HG03521 (cell line): ENCODE measurements around the gene FDXACB1.

Experiments
- ATAC-seq: cut with Tn5 transposase; IDR thresholded peaks from one replicate; pipeline ENCODE4 v1.9.1; 2021; ENCODE audit warnings: mild to moderate bottlenecking, moderate library complexity; ENCODE audit not compliant: unreplicated experiment

Gene FDXACB1

DNA sequence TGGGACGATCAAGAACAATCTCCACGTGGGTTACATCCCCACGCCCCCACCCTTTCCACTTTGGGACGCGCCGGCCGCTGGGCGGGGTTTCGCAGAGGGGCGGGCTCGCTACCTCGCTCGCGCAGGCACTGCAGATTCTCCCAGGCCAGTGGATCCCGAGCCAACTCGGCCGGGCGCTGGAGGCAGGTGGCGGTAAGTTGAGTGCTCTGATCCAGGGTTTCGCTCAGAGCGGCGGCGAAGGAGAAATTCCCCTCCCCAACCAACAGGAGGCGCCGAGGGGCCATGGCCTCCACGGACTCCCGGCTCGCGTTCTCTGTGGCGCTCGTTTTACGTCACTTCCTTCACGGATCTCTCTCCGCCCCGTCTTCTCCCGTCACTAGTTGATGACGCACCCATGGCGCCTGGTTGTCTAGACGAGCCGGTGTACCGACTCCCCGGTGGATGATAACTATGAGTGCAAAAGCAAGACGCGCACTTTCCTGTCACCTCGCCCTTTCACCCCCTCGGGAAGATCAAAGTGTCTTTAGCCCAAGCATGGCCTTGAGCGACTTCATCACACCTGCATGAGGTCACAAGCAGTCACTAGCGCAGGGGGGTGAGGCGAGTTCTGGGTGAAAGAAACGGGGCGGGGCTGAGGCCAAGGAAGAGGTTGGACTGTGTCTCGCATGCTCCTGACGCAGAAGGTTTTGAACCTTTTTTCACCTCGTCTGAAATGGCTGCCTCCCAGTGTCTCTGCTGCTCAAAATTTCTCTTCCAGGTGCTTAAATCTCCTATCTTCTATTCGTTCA, at the start of gene FDXACB1, which contains the start of gene CFAP68:
TSS of gene FDXACB1 (minus strand) at position 317 of the 788 bp plus-strand sequence. CDS start at position 284, 33 bp downstream.
TSS of gene CFAP68 (plus strand) at position 693 of the 788 bp plus-strand sequence. CDS start at position 713, 20 bp downstream.
- ATAC-seq: peak; percentile 86

DNA sequence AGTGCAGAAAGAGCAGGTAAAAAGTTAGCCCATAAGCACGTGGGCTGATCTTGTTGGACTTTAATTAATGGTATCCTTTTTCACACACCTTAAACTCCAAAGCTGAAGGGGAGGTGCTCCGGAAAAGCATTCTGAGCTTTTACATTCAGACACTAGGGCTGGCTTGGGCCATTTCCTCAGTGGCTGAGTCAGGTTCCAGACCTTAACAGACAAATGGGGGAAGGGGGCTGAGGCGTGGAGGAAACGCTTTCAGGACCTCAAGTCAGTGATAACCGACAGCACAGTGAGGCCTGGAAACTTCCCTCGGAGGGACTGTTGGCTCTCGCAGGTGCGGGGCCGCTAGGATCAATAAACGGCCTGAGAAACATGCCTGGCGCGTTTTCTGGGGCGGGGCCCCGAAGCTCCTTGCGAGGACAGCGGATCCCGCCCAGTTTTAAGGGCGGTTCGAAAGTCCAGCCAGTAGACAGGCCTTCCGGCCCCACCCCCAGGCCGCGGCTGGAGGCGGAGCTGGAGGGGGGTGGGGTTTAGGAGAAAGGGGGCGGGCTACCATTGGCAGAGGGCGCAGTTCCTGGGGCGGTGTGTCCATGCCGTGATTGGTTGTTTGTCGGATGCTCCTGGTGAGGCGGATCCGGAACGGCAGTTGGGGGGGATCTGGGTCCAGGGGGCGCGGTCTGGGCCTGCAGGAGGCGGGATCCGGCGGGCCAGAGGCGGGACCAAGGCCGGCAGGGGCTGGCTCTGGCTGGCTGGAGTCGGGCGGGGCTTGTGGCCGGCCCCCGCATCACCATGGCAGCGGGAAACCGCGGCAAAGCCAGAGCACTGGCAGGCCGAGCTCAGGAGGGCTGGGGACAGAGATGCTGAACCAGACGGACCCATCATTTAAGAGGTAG, 47.8 kb upstream of the FDXACB1 start:
- peak; percentile 94 for ATAC-seq

DNA sequence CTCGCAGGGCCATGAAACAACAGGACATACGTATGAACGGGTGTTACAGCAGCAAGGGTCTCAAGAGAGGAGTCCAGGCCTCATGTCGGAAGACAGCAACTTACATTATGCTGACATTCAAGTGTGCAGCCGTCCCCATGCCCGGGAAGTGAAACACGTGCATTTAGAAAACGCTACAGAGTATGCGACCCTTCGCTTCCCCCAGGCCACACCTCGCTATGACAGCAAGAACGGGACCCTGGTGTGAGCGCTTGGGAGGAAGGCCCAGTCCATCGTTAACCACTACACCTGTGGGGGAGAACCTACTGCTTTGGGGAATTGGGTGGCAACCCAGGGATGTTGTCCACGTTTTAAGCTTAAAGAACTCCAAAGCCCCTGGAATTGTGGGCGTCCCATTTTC, 47.0 kb upstream of the FDXACB1 start:
- no peak for ATAC-seq

DNA sequence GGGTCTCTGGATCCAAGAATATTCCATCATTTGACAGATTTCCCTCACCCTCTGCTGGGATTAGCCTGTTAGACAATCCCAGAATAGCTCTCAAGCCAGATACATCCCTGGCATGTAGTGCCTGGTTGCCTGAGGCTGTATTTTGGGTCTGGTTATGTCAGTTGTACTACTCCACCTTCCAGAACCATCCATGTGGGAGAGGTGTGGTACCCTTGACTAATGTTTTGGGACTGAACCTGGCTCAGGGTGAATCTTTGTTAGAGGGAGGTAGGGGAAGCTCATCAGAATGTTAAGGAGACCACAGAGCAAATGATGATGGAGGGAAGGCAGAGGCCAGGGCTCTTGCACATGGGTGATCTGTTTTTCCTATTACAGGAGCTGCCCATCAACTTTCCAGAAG, 45.0 kb upstream of the FDXACB1 start:
- no peak for ATAC-seq

- ATAC-seq: no peak
These were observed 44.4 kb upstream of the FDXACB1 start for GRCh38 chr11:111923351-111923788.

GRCh38 chr11:111922803-111923202, 43.8 kb upstream of the FDXACB1 start:
- ATAC-seq: no peak

DNA sequence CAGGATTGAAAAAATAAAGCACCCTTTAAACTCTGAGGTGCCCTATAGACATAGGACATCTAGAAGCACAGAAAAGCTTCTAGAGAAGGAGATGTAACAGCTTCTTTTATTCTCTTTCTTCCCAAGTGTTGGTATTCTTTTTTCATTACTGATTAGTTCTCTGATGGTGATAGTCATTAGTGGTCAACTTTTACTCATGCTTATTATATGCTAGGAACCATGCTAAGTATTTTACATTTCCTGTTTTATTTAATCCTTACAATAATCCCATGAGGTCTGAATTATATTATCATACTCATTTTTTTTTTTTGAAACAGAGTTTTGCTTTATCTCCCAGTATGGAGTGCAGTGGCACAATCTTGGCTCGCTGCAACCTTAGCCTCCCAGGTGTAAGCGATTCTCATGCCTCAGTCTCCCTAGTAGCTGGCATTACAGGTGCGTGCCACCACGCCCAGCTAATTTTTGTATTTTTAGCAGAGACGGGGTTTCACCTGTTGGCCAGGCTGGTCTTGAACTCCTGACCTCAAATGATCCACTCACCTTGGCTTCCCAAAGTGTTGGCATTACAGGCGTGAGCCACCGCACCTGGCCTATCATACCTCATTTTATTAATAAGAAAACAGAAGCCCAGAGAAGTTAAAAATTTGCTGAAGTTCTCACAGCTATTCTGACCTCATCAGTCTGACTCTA, 42.7 kb upstream of the FDXACB1 start:
- ATAC-seq: no peak

DNA sequence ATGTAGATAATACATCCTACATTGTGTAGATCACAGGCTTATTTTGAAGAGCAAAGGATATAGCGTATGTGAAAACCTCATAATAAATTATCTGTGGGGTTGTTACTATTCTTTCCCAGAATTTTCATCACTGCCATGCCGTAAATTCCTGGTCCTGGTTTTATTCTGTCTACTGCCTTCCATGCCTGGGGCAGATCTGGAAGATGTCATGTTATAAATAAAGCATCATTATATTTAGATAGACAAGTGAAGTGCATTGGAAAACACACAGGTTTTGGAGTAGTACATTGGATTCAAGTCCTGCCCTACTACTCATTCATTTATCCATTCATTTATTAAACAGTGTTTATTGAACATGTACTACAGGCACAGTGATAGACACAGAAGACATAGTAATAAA, 41.9 kb upstream of the FDXACB1 start:
- no peak for ATAC-seq

GRCh38 chr11:111918390-111919256, 39.7 kb upstream of the FDXACB1 start, which contains the start of gene C11orf52:
C11orf52 (plus strand) TSS chr11:111918913; CDS start chr11:111918973, 60 bp downstream.
- no peak for ATAC-seq

DNA sequence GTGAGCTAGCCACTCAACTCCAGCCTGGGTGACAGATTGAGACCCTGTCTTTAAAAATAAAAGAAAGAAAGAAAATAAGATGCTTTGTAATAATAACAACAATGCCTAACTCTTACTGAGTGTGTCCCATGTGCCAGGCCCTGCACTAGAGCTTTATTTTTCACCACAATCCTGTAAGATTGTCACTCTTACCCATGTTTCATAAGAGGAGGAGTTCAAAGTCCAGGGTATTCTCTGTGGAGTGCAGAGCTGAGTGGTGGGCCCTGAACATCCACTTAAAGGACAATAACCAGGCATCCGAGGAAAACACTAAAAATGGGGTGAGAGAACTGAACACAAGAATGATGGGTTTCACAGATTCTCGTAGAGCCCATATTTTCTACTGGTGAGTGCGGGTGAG, 38.8 kb upstream of the FDXACB1 start:
- ATAC-seq: no peak

DNA sequence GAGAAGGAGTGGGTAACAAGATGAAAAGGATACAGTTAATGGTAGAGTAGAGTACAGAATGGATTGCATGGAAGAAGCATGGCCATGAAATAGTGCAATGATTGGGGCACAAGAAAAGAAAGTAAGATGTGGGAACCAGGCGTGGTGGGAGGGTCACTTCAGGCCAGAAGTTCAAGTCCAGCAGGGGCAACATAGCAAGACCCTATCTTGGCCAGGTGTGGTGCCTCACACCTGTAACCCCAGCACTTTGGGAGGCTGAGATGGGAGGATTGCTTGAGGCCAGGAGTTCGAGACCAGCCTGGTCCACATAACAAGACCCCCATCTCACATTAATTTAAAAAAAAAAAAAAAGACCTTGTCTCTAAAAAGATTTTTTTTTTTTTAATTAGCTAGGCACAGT, 38.3 kb upstream of the FDXACB1 start:
- no peak for ATAC-seq

GRCh38 chr11:111916768-111917167, 37.8 kb upstream of the FDXACB1 start:
- ATAC-seq: no peak

- ATAC-seq: no peak
These were observed 35.0 kb upstream of the FDXACB1 start for GRCh38 chr11:111913997-111914396.

- ATAC-seq: no peak
These were observed 34.3 kb upstream of the FDXACB1 start for GRCh38 chr11:111913031-111913861.

- ATAC-seq: no peak
These were observed 33.6 kb upstream of the FDXACB1 start, which contains the start of gene HSPB2 for GRCh38 chr11:111912535-111912934. HSPB2 (plus strand) TSS chr11:111912734; CDS start chr11:111912830, 96 bp downstream.

GRCh38 chr11:111911563-111912401, 32.8 kb upstream of the FDXACB1 start, which contains the start of gene CRYAB:
CRYAB (minus strand) TSS chr11:111911770; CDS start chr11:111911724, 46 bp downstream.
- ATAC-seq: no peak

DNA sequence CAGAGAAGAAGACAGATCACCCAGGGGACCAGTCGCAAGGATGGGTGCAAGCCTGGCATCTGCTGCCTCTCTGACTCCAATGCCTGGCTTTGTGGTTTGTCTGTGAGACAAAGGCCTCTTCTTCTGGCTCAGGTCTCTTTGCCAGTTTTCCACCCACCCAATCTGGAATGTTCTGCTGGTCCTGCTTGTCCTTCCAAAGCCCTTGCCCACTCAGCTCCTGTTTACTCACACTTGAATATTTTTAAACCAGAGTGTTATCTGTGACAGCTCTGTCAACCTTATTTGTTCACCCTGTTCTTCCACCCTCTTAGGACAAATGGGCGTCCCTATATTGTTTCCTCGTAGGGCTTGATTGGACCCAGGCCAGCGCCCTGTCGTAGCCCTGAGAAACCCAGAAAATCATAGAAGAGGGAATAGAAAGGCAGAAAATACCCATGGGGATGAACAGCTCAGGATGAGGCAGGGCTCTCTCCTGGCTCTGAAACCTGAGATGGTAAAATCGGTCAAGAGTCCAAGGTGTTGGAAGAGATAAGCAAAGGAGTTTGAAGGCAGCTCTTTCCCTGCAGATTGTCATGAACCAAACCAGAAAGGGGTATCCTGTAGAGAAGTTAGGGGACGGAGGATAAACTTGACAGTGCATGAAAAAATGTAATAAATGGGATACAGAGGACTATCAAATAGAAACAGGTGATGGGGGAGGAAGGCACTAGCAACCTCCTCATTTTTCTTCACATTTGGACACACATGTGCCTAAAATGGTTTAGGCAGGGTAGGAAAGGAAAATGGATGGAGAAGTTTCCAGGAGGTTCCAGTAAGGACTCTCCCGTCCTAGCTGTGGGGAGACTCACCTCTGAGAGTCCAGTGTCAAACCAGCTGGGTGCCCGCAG, 32.0 kb upstream of the FDXACB1 start:
- no peak for ATAC-seq
